T-helper 1 cell (primary cell): ENCODE measurements around the gene GAP43.
A peak's percentile ranks its signal among the peaks of the same experiment; 100 is the strongest.

Experiments
- DNase-seq, 5 donors: peaks; one replicate each; pipeline ENCODE4 v3.0.0-alpha.2; 2012 to 2020
- total RNA-seq, 4 donors: gene quantifications; one replicate each; lab custom pipeline; 2026; lab: John Stamatoyannopoulos, UW

GAP43 gene
- total RNA-seq, result 0 reads per million in 4 donors

GRCh38 chr3:115623044-115623868 is at the start of gene GAP43:
Gene GAP43 (plus strand): TSS chr3:115623510. CDS start chr3:115623690, 180 bp downstream.
- DNase-seq, result no peak

- no peak for DNase-seq
These were observed 46.9 kb upstream of the GAP43 start for GRCh38 chr3:115576325-115576875.

- DNase-seq, result no peak
These were observed 46.3 kb upstream of the GAP43 start for GRCh38 chr3:115577000-115577399.

- DNase-seq, result no peak
These were observed 45.0 kb upstream of the GAP43 start for GRCh38 chr3:115578331-115578730.

- DNase-seq, result no peak
These were observed 42.7 kb upstream of the GAP43 start for GRCh38 chr3:115580566-115580965.

- no peak for DNase-seq
These were observed 41.8 kb upstream of the GAP43 start for GRCh38 chr3:115581362-115582135.

- no peak for DNase-seq
These were observed 34.9 kb upstream of the GAP43 start for GRCh38 chr3:115588201-115589115.

- DNase-seq, result no peak
These were observed 32.4 kb upstream of the GAP43 start for GRCh38 chr3:115590873-115591272.

- DNase-seq, result no peak
These were observed 27.6 kb upstream of the GAP43 start for GRCh38 chr3:115595611-115596275.

- no peak for DNase-seq
These were observed 25.1 kb upstream of the GAP43 start for GRCh38 chr3:115598216-115598615.

GRCh38 chr3:115602194-115602593 is 21.1 kb upstream of the GAP43 start:
- DNase-seq, result no peak

GRCh38 chr3:115611630-115612029 is 11.7 kb upstream of the GAP43 start:
- no peak for DNase-seq

- no peak for DNase-seq
These were observed 8.1 kb upstream of the GAP43 start for GRCh38 chr3:115615001-115615814.

- DNase-seq, result peak in 1 of 5 donors; percentile 22
These were observed 6.8 kb upstream of the GAP43 start for GRCh38 chr3:115616461-115616860.

GRCh38 chr3:115617591-115617990 is 5.7 kb upstream of the GAP43 start:
- no peak for DNase-seq

- no peak for DNase-seq
These were observed 875 bp downstream of the GAP43 start for GRCh38 chr3:115624029-115624741.

GRCh38 chr3:115624901-115625300 is 1.6 kb downstream of the GAP43 start:
- no peak for DNase-seq

GRCh38 chr3:115626006-115626409 is 2.7 kb downstream of the GAP43 start:
- no peak for DNase-seq

GRCh38 chr3:115626721-115627120 is 3.4 kb downstream of the GAP43 start:
- no peak for DNase-seq
